GM19452 (cell line): Measurements from ENCODE around the gene ANO9.

Experiments used
- ATAC-seq: cut with Tn5 transposase; IDR thresholded peaks from one replicate; pipeline ENCODE4 v1.9.1; 2021; ENCODE audit not compliant: unreplicated experiment

Gene ANO9

GRCh38 chr11:371716-372590, 69.9 kb downstream of the ANO9 start:
- no peak for ATAC-seq

GRCh38 chr11:371051-371450, 70.8 kb downstream of the ANO9 start:
- ATAC-seq, result no peak

GRCh38 chr11:370070-370941, 71.5 kb downstream of the ANO9 start:
- ATAC-seq, result no peak

DNA sequence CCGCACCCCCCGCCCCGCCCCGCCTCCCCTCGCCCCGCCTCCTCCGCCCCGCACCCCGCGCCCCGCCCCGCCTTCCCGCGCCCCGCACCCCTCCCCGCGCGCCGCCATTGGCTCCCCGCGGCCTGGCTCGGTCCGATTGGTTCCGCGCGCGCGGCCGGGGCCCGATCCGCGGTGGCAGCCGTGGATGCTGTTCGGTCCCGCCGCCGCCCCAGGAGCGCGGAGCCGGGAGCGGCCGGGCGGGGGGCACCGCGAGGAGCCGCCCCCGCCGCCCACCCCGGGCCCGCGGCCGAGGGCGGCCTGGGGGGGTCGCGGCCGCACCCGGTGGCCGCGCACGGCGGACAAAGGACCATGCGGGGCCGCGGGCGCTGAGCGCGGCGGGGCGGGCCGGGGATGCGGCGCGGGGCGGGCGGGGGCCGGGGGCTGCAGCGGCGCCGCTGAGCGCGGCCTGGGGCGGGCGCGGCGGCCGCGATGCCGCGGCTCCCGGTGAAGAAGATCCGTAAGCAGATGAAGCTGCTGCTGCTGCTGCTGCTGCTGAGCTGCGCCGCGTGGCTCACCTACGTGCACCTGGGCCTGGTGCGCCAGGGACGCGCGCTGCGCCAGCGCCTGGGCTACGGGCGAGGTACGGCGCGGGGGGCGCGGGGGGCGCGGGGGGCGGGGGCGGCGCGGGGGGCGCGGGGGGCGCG, 72.3 kb downstream of the ANO9 start, which contains the start of gene B4GALNT4:
TSS of gene B4GALNT4 (plus strand) at position 164 of the 683 bp plus-strand sequence. CDS start at position 469, 305 bp downstream.
- no peak for ATAC-seq

- ATAC-seq, result no peak
Observed at GRCh38 chr11:368414-369335, 73.1 kb downstream of the ANO9 start.

GRCh38 chr11:367956-368413, 73.8 kb downstream of the ANO9 start:
- ATAC-seq, result no peak
